Measurements from ENCODE around the gene HLA-DMA.

DNA sequence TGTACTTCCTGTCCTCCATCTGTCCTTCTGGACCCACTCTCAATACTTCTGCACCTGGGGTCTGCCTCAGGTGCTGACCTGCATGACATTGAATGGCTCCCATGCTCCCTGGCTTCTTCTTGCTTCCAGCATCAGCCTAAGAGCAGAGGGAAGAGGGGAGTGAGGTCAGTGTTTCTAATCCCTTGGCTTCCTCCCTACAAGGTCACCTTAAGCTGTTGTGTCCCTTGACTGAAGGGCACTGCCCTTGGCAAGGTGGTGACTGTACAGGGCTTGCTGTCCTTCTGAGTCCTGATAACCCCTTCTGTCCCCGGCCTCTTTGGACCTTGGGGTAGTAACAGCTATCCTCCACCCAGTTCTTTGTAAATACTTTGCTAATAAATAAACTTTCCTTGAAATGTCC is 21.7 kb downstream of the HLA-DMA start:
- TF ChIP-seq, protein P1, sequence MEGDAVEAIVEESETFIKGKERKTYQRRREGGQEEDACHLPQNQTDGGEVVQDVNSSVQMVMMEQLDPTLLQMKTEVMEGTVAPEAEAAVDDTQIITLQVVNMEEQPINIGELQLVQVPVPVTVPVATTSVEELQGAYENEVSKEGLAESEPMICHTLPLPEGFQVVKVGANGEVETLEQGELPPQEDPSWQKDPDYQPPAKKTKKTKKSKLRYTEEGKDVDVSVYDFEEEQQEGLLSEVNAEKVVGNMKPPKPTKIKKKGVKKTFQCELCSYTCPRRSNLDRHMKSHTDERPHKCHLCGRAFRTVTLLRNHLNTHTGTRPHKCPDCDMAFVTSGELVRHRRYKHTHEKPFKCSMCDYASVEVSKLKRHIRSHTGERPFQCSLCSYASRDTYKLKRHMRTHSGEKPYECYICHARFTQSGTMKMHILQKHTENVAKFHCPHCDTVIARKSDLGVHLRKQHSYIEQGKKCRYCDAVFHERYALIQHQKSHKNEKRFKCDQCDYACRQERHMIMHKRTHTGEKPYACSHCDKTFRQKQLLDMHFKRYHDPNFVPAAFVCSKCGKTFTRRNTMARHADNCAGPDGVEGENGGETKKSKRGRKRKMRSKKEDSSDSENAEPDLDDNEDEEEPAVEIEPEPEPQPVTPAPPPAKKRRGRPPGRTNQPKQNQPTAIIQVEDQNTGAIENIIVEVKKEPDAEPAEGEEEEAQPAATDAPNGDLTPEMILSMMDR (conservative IDR thresholded peaks at IDR 0.05; ENCODE audit: low read depth, low read length), result no peak
- no peak for TF ChIP-seq EZH2 (IDR thresholded peaks at IDR 0.05; ENCODE audit: low read length, unreplicated experiment)

Data from PC-3 (cell line).